IPS DF 19.7 (cell line): ENCODE data around the gene RING1.

Source experiments
- DNase-seq: peaks from one replicate; pipeline ENCODE4 v3.0.0-alpha.2; 2013; ENCODE audit warnings: low read depth, low spot score

Gene RING1

GRCh38 chr6:33192105-33192646 is 16.1 kb upstream of the RING1 start, which contains the start of gene COL11A2:
Gene COL11A2 (minus strand): TSS chr6:33192467. CDS start chr6:33192240, 227 bp downstream.
- no peak for DNase-seq

- no peak for DNase-seq
These were observed 15.4 kb upstream of the RING1 start for GRCh38 chr6:33192671-33193602.

GRCh38 chr6:33193619-33194018 is 14.7 kb upstream of the RING1 start:
- DNase-seq = no peak

- no peak for DNase-seq
These were observed 13.8 kb upstream of the RING1 start for GRCh38 chr6:33194431-33194979.

GRCh38 chr6:33195304-33196165 is 12.8 kb upstream of the RING1 start:
- DNase-seq = no peak

GRCh38 chr6:33197431-33198048 is 10.8 kb upstream of the RING1 start:
- DNase-seq = no peak

- DNase-seq = no peak
These were observed 10.0 kb upstream of the RING1 start for GRCh38 chr6:33198159-33198852.

GRCh38 chr6:33198853-33199436 is 9.4 kb upstream of the RING1 start:
- DNase-seq = no peak

GRCh38 chr6:33199687-33200218 is 8.5 kb upstream of the RING1 start:
- no peak for DNase-seq

GRCh38 chr6:33200219-33201146 is 7.8 kb upstream of the RING1 start, which contains the start of the genes RXRB and SLC39A7:
Gene RXRB (minus strand): TSS chr6:33200665. CDS start chr6:33200476, 189 bp downstream.
Gene SLC39A7 (plus strand): TSS chr6:33200867. CDS start chr6:33201246, 379 bp downstream.
- DNase-seq = peak; percentile 90

GRCh38 chr6:33201147-33201545 is 7.2 kb upstream of the RING1 start:
- DNase-seq = no peak

- DNase-seq = no peak
These were observed 6.4 kb upstream of the RING1 start for GRCh38 chr6:33201935-33202334.

GRCh38 chr6:33202799-33203198 is 5.5 kb upstream of the RING1 start:
- DNase-seq = no peak

- no peak for DNase-seq
These were observed 4.7 kb upstream of the RING1 start for GRCh38 chr6:33203443-33204164.

GRCh38 chr6:33204165-33204414 is 4.2 kb upstream of the RING1 start:
- DNase-seq = no peak

GRCh38 chr6:33204415-33205190 is 3.7 kb upstream of the RING1 start, which contains the start of gene HSD17B8:
Gene HSD17B8 (plus strand): TSS chr6:33204655. CDS start chr6:33204669, 14 bp downstream.
- no peak for DNase-seq
